Activated T-helper 1 cell treated with Interleukin-2 at 50 U/mL for 16 hours (primary cell): ENCODE measurements around the gene ATP8B1.

Experiments used
- DNase-seq: peaks from one replicate; pipeline ENCODE4 v3.0.0-alpha.2; 2020; ENCODE audit warnings: low read depth

The ATP8B1 gene

GRCh38 chr18:57618910-57619309, 184.2 kb downstream of the ATP8B1 start:
- no peak for DNase-seq

GRCh38 chr18:57603871-57604270, 199.2 kb downstream of the ATP8B1 start:
- DNase-seq = no peak
